Mucosa of descending colon (tissue), 3 donors: Measurements from ENCODE around the gene EYA2. TPM values are rescaled to one million over a fixed set of nuclear protein-coding genes. Genes with fewer than 3 reads are reported as not detected.
A peak's percentile ranks its signal among the peaks of the same experiment; 100 is the strongest.
"Not testable (repeated sequence)": the region's sequence is repeated elsewhere in the genome, so short reads cannot be mapped to it uniquely, and the experiment has no call there.

Experiments
- ATAC-seq: fragments of 200-7000 bp; cut with Tn5 transposase; one replicate; pipeline ENCODE4 v1.9.1; 2020; ENCODE audit warnings: mild to moderate bottlenecking, moderate library complexity
- DNase-seq, 3 donors: peaks; one replicate each; pipeline ENCODE4 v3.0.0-alpha.2; 2020
- H3K36me3 ChIP-seq: fragments of 200-600 bp; one replicate; pipeline ENCODE4 v1.8.0; 2021; ENCODE audit warnings: low read depth, mild to moderate bottlenecking
- H3K4me1 ChIP-seq: fragments of 200-600 bp; one replicate; pipeline ENCODE4 v1.8.0; 2021; ENCODE audit warnings: low read depth, mild to moderate bottlenecking
- H3K4me3 ChIP-seq: fragments of 200-600 bp; one replicate; pipeline ENCODE4 v1.8.0; 2021; ENCODE audit warnings: mild to moderate bottlenecking
- H3K9me3 ChIP-seq: fragments of 200-600 bp; one replicate; pipeline ENCODE4 v1.8.0; 2021; ENCODE audit warnings: mild to moderate bottlenecking
- intact Hi-C, 2 donors: fragments of 100-400 bp; cut with DNase I in 1 of 2; cut with micrococcal nuclease in 1 of 2; formaldehyde crosslinking; loops; one replicate each; pipeline versions ENCODE4 v1.11.0 to v1.11.1; 2022; cut with DNase I, micrococcal nuclease
- total RNA-seq, 3 donors: library from RNA; stranded (reverse); fragmentation: NEBNext Ultra II Directional in 2 of 3; extraction: Animal tissue kit (Norgen Biotek cat#: 25700) in 2 of 3; gene quantifications; one replicate each; pipeline versions ENCODE4 v1.2.1 to v1.2.4, GENCODE V29; 2021 to 2023
- TF ChIP-seq, protein P1 (sequence below): fragments of 200-600 bp; IDR thresholded peaks from one replicate; pipeline ENCODE4 v1.8.0; 2022; ENCODE audit warnings: antibody characterized with exemption, mild to moderate bottlenecking
- donor health status: DM: no; HTN: no; CAD: no; lungs with moderate emphysema.
- donor health status: DM: no; HTN: no; CAD: no.
- donor health status: DM: no; HTN: yes; CAD: no.

The EYA2 gene
- total RNA-seq, 3 donors from 2014 or later: 14.3 to 22.3 (median 19.5) TPM

DNA sequence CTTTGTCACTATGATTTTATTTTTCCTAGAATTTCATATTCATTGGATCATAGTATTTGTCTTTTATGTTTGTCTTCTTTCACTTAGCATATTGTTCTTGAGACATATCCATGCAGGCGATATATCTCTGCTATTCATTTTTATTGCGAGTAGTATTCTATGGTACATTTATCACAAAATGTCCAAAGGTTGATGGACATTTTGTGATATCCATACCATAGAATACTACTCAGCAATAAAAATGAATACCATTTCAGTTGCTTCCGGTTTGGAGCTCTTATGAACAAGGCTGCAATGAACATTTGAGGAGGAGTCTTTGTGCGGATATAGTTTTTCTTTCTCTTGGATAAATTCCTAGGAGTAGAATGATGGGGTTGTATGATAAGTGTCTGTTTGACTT, 28.8 kb upstream of the EYA2 start:
- DNase-seq (no peak), ATAC-seq (peak; percentile 72)
- Histone ChIP-seq H3K9me3 (peaks cover 6% of the 10 kb centered on the region), H3K4me3 (no peak overlapping the region), H3K36me3 (no peaks in the 10 kb centered on the region), H3K4me1 (no peaks in the 10 kb centered on the region)
- TF ChIP-seq, protein P1, sequence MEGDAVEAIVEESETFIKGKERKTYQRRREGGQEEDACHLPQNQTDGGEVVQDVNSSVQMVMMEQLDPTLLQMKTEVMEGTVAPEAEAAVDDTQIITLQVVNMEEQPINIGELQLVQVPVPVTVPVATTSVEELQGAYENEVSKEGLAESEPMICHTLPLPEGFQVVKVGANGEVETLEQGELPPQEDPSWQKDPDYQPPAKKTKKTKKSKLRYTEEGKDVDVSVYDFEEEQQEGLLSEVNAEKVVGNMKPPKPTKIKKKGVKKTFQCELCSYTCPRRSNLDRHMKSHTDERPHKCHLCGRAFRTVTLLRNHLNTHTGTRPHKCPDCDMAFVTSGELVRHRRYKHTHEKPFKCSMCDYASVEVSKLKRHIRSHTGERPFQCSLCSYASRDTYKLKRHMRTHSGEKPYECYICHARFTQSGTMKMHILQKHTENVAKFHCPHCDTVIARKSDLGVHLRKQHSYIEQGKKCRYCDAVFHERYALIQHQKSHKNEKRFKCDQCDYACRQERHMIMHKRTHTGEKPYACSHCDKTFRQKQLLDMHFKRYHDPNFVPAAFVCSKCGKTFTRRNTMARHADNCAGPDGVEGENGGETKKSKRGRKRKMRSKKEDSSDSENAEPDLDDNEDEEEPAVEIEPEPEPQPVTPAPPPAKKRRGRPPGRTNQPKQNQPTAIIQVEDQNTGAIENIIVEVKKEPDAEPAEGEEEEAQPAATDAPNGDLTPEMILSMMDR: no peak
- intact Hi-C loops: no loop called here

DNA sequence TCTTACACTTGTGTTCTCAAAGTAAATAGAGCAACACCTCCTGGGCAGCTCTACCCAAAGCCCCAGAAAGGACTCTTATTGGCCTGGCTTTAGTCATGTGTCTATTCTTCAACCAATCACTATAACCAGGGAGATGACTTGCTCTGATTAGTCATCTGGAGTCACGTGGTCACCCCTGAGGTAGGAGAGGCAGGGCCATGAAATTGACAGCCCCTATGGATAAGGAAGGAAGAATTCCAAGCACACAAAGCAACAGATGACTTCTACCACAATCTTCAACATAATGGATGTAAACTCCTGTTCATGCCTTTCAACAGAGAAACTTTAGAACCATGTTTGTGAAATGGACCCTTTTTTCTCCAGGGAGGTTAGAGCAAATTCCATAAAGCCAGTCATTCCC, 24.6 kb upstream of the EYA2 start:
- Histone ChIP-seq H3K36me3 (no peaks in the 10 kb centered on the region), H3K9me3 (peaks cover 6% of the 10 kb centered on the region), H3K4me3 (no peak overlapping the region), H3K4me1 (no peaks in the 10 kb centered on the region)
- intact Hi-C loops: no loop called here
- DNase-seq (no peak), ATAC-seq (no peak)
- TF ChIP-seq, protein P1: no peak

DNA sequence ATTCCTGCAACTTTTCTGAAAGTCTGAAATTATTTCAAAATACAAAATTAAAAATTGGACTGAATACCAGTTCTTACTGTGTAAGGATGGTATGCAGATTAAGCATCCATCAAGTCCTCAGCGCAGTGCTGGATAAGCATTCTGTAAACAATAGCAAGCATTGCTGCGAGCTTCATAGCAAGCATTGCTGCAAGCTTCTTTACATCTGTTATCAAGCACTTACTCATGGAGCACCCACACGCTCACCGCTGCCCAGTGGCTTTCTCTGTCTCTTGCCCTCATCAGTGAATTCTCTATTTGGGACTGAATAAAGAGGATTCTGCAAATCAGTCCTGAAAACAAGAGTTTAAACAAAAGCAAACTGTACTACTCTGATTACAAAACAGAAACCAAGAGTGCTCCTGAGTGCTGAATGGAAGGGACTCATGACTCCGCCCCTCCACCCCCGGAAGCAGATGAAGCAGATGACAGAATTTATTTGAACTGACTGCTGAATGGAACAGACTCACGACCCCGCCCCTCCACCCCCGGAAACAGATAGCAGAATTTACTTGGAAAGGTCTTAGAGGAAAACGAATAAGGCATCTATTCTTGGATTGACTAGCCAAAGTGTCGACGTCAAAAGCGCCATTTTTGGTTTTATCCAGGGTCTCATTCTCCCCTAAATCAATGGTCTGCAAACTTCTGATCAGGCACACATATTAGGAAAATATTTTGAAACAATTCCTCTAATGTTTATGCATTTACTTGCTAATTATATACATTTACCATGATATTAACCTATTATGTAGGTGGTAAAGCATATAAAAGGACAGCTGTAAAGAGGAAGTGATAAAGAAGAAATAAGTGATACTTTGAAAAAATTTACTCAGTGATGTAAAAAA, 22.1 kb upstream of the EYA2 start:
- TF ChIP-seq, protein P1: no peak
- ATAC-seq: peak; percentile 49
- Histone ChIP-seq H3K36me3 (no peaks in the 10 kb centered on the region), H3K9me3 (peaks cover 6% of the 10 kb centered on the region), H3K4me1 (no peaks in the 10 kb centered on the region), H3K4me3 (no peak overlapping the region)
- intact Hi-C loops: no loop called here
- no peak for DNase-seq

DNA sequence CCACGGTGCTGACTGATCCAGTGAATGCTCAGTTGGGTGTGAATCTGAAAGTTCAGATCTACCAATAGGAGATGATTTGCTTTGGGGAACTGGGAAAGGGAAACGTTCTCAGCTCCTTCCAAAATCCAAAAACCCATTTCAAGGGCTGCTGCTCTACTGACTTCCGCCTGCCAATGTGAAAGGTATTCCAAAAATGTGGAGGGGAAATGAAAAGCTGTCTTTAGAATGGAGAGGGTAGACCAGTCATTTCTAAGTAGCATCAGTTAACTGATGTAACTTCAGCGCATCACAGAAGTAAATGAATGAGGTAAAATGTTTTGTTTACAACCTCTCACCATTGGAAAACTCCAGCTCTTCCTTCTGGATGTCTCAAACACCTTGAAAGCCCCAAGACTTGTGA, 19.6 kb upstream of the EYA2 start:
- Histone ChIP-seq H3K9me3 (no peaks in the 10 kb centered on the region), H3K36me3 (no peaks in the 10 kb centered on the region), H3K4me3 (no peak overlapping the region), H3K4me1 (no peaks in the 10 kb centered on the region)
- DNase-seq (no peak), ATAC-seq (no peak)
- TF ChIP-seq, protein P1: no peak
- intact Hi-C loops: no loop called here

DNA sequence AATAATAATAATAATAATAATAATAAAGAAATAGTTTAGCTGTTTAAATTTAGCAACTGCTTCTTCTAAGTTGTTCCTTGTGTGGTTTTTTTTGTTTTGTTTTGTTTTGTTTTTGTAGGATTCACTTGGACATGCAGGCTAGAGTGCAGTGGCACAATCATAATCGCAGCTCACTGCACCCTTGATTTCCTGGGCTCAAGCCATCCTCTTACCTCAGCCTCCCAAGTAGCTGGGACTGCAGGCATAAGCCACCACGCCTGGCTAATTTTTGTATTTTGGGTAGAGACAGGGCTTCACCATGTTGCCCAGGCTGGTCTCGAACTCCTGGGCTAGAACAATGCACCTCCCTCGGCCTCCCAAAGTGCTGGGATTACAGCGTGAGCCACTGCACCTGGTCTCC, 15.3 kb upstream of the EYA2 start:
- ATAC-seq (no peak), DNase-seq (no peak)
- Histone ChIP-seq H3K36me3 (no peaks in the 10 kb centered on the region), H3K4me3 (no peak overlapping the region), H3K9me3 (no peaks in the 10 kb centered on the region), H3K4me1 (no peaks in the 10 kb centered on the region)
- intact Hi-C loops: no loop called here
- TF ChIP-seq, protein P1: no peak

DNA sequence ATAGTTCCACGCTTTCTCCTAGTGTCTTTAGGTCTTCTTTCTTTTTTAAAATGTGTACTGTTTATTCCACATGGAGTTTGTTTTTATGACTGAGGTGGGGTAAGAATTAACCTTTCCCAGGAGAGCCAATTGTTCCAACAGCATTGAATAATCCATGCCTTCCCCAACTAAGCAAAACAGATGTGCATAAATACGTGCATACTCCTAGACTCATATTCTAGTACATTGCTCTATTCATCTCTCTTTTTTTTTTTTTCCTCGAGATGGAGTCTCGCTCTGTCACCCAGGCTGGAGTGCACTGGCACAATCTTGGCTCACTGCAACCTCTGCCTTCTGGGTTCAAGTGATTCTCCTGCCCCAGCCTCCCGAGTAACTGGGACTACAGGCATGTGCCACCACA, 14.7 kb upstream of the EYA2 start:
- H3K9me3 ChIP-seq, H3K4me1 ChIP-seq, intact Hi-C loops, DNase-seq, H3K36me3 ChIP-seq, H3K4me3 ChIP-seq, ATAC-seq: not testable (repeated sequence)
